H1 (cell line): Measurements from ENCODE around the gene SYPL1. TPM values are rescaled to one million over a fixed set of nuclear protein-coding genes. Genes with fewer than 3 reads are reported as not detected.

Experiments
- CTCF ChIA-PET: fragments of 300-600 bp; sonication (Branson Sonifier 250); formaldehyde crosslinking; loops from one replicate; lab custom pipeline; 2021; ENCODE audit not compliant: partially characterized antibody; lab: Charles Lee
- POLR2A ChIA-PET: fragments of 300-600 bp; sonication (Branson Sonifier 250); formaldehyde crosslinking; loops from one replicate; lab custom pipeline; 2021; ENCODE audit warnings: inconsistent platforms; ENCODE audit not compliant: partially characterized antibody; lab: Charles Lee
- DNase-seq, 2 experiments: peaks; one replicate each; pipeline versions ENCODE4 v3.0.0 to v3.0.0-alpha.2; 2010 to 2022; ENCODE audit warnings: low spot score in 2 of 2, low read depth in 1 of 2, mixed read lengths in 1 of 2
- FAIRE-seq: peaks from 2 replicates; lab custom pipeline; 2011; peaks lifted over from hg19 to GRCh38; lab: Jason Lieb, UNC
- H2AFZ ChIP-seq: 2 replicates; pipeline ENCODE4 v1.8.1; 2012; ENCODE audit warnings: low read length, inconsistent platforms
- H2AK5ac ChIP-seq: 2 replicates; pipeline ENCODE4 v1.6.1; 2013; ENCODE audit warnings: low read depth, low read length
- H2BK120ac ChIP-seq: replicated peaks from 2 replicates; pipeline ENCODE3; 2013; ENCODE audit warnings: low read depth, low read length, inconsistent platforms
- H2BK12ac ChIP-seq: 2 replicates; pipeline ENCODE4 v1.6.1; 2013; ENCODE audit warnings: low read depth, low read length
- H2BK15ac ChIP-seq: 2 replicates; pipeline ENCODE4 v1.6.1; 2013; ENCODE audit warnings: low read length
- H2BK20ac ChIP-seq: 2 replicates; pipeline ENCODE4 v1.6.1; 2013; ENCODE audit warnings: low read length
- H2BK5ac ChIP-seq: 2 replicates; pipeline ENCODE4 v1.6.1; 2013; ENCODE audit warnings: low read depth, low read length
- H3K14ac ChIP-seq: 2 replicates; pipeline ENCODE4 v1.6.1; 2013; ENCODE audit warnings: inconsistent platforms; ENCODE audit not compliant: insufficient read length
- H3K18ac ChIP-seq: 2 replicates; pipeline ENCODE4 v1.6.1; 2013; ENCODE audit warnings: low read length; ENCODE audit errors: extremely low read depth
- H3K23ac ChIP-seq: 2 replicates; pipeline ENCODE4 v1.6.1; 2013; ENCODE audit warnings: inconsistent platforms; ENCODE audit not compliant: insufficient read length
- H3K23me2 ChIP-seq: 2 replicates; pipeline ENCODE4 v1.6.1; 2013; ENCODE audit warnings: low read depth, low read length
- H3K27ac ChIP-seq: 2 replicates; pipeline ENCODE4 v1.6.1; 2011; ENCODE audit warnings: low read depth, low read length, inconsistent platforms
- H3K27me3 ChIP-seq, 4 experiments: replicated peaks in 1 of 4; 1 replicate in 1 of 4; 2 replicates in 3 of 4; pipeline versions ENCODE4 v1.6.1 to v1.8.1; 2011 to 2013; ENCODE audit warnings: low read length in 3 of 4, mild to moderate bottlenecking in 3 of 4, inconsistent platforms in 2 of 4, mixed read lengths in 2 of 4, moderate library complexity in 1 of 4; ENCODE audit not compliant: control insufficient read depth in 3 of 4, insufficient read depth in 3 of 4; ENCODE audit errors: extremely low read depth in 1 of 4
- H3K36me3 ChIP-seq, 4 experiments: 2 replicates each; pipeline versions ENCODE4 v1.6.1 to v1.8.1; 2011 to 2013; ENCODE audit warnings: mild to moderate bottlenecking in 4 of 4, low read length in 3 of 4, moderate library complexity in 2 of 4, control low read depth in 1 of 4, inconsistent platforms in 1 of 4; ENCODE audit not compliant: insufficient read depth in 4 of 4, control insufficient read depth in 2 of 4
- H3K4ac ChIP-seq: replicated peaks from 2 replicates; pipeline ENCODE3; 2013; ENCODE audit warnings: low read length, low read depth, mixed read lengths, inconsistent platforms; ENCODE audit not compliant: insufficient read length
- H3K4me1 ChIP-seq, 4 experiments: replicated peaks in 1 of 4; 1 replicate in 1 of 4; 2 replicates in 3 of 4; pipeline versions ENCODE4 v1.6.1 to v1.8.1; 2011 to 2013; ENCODE audit warnings: low read length in 3 of 4, inconsistent platforms in 2 of 4, mixed read lengths in 1 of 4; ENCODE audit not compliant: insufficient read depth in 4 of 4, control insufficient read depth in 3 of 4
- H3K4me2 ChIP-seq, 2 experiments: 2 replicates each; pipeline versions ENCODE4 v1.6.1 to v1.8.1; 2011 to 2013; ENCODE audit warnings: low read depth in 2 of 2, low read length in 2 of 2, control low read depth in 1 of 2, inconsistent platforms in 1 of 2, mild to moderate bottlenecking in 1 of 2; ENCODE audit not compliant: insufficient read depth in 1 of 2
- H3K4me3 ChIP-seq, 4 experiments: fragments of 200-600, 300-600 bp in 1 of 4; sonication (generic), shearing (Covaris generic), sonication (Bioruptor Twin) in 1 of 4; 2 replicates each; pipeline versions ENCODE4 v1.5.1 to v1.8.1; 2011 to 2016; ENCODE audit warnings: low read length in 4 of 4, low read depth in 3 of 4, control low read depth in 2 of 4, inconsistent platforms in 2 of 4, mild to moderate bottlenecking in 2 of 4, mixed read lengths in 1 of 4, moderate library complexity in 1 of 4; ENCODE audit not compliant: insufficient read depth in 2 of 4; ENCODE audit errors: extremely low read depth in 1 of 4
- H3K56ac ChIP-seq: replicated peaks from 2 replicates; pipeline ENCODE3; 2013; ENCODE audit warnings: low read depth, mild to moderate bottlenecking, mixed read lengths, low read length, inconsistent platforms; ENCODE audit not compliant: insufficient read length
- H3K79me1 ChIP-seq: 2 replicates; pipeline ENCODE4 v1.6.1; 2013; ENCODE audit warnings: low read depth, low read length, control low read depth
- H3K79me2 ChIP-seq, 2 experiments: 2 replicates each; pipeline versions ENCODE4 v1.6.1 to v1.8.1; 2012 to 2013; ENCODE audit warnings: low read length in 2 of 2, mild to moderate bottlenecking in 2 of 2, inconsistent platforms in 1 of 2; ENCODE audit not compliant: insufficient read depth in 2 of 2, control insufficient read depth in 1 of 2
- H3K9ac ChIP-seq, 4 experiments: replicated peaks in 1 of 4; 1 replicate in 1 of 4; 2 replicates in 3 of 4; pipeline versions ENCODE4 v1.6.1 to v1.8.1; 2011 to 2013; ENCODE audit warnings: low read depth in 3 of 4, low read length in 3 of 4, control low read depth in 2 of 4, mild to moderate bottlenecking in 2 of 4, moderate library complexity in 2 of 4, inconsistent platforms in 1 of 4; ENCODE audit errors: extremely low read depth in 1 of 4
- H3K9me3 ChIP-seq, 2 experiments: 2 replicates each; pipeline versions ENCODE4 v1.6.1 to v1.8.1; 2012 to 2013; ENCODE audit warnings: mild to moderate bottlenecking in 2 of 2, moderate library complexity in 2 of 2, control low read depth in 1 of 2, inconsistent platforms in 1 of 2, low read depth in 1 of 2, low read length in 1 of 2, mixed read lengths in 1 of 2; ENCODE audit not compliant: insufficient read depth in 2 of 2
- H4K20me1 ChIP-seq, 2 experiments: replicated peaks in 1 of 2; 2 replicates each; pipeline versions ENCODE3 to v1.8.1; 2011 to 2013; ENCODE audit warnings: inconsistent platforms in 2 of 2, low read length in 2 of 2, mild to moderate bottlenecking in 1 of 2; ENCODE audit not compliant: insufficient read depth in 2 of 2, control insufficient read depth in 1 of 2
- H4K5ac ChIP-seq: 2 replicates; pipeline ENCODE4 v1.6.1; 2013; ENCODE audit warnings: low read length, low read depth, mixed read lengths, inconsistent platforms; ENCODE audit not compliant: insufficient read length
- H4K8ac ChIP-seq: 2 replicates; pipeline ENCODE4 v1.8.0; 2013; ENCODE audit warnings: mild to moderate bottlenecking, moderate library complexity, low read length, inconsistent platforms; ENCODE audit not compliant: insufficient read depth; ENCODE audit errors: extremely low read depth
- H4K91ac ChIP-seq: replicated peaks from 2 replicates; pipeline ENCODE3; 2013; ENCODE audit warnings: low read length, mixed read lengths, inconsistent platforms; ENCODE audit not compliant: insufficient read length
- WGBS, 2 experiments: shearing (Covaris generic) in 1 of 2; methylation state at CpG; one replicate each; pipeline versions ENCODE4 v1.1.6 to v1.1.7; 2013 to 2015; ENCODE audit warnings: low lambda C conversion rate in 2 of 2, mixed read lengths in 2 of 2, inconsistent platforms in 1 of 2, low coverage in 1 of 2, missing lambda C conversion rate in 1 of 2; ENCODE audit not compliant: insufficient replicate concordance in 2 of 2, insufficient coverage in 1 of 2, insufficient read length in 1 of 2; ENCODE audit errors: extremely low coverage in 1 of 2, missing lambda C conversion rate in 1 of 2; 5-methylcytosine and 5-hydroxymethylcytosine counted together
- polyA plus RNA-seq, 7 experiments: library from polyadenylated mRNA; depleted of rRNA in 3 of 7; stranded (reverse) in 5 of 7; unstranded in 2 of 7; fragments of >200 nt in 5 of 7; fragments of 200-250 nt in 2 of 7; gene quantifications; 1 replicate in 5 of 7; 2 replicates in 1 of 7; 4 replicates in 1 of 7; pipeline versions ENCODE4 v1.2.1 to v1.2.3, GENCODE V29; 2011 to 2013; ENCODE audit warnings: missing spikeins in 2 of 7, mixed read lengths in 2 of 7
- total RNA-seq: library from RNA; stranded (reverse); fragmentation: NEBNext Ultra II Directional; extraction: Animal tissue kit (Norgen Biotek cat#: 25700); gene quantifications from 2 replicates; pipeline ENCODE4 v1.2.1, GENCODE V29; 2021

The SYPL1 gene
- total and polyA plus RNA-seq, 2 of the 8 experiments (the other 6 are each of a cell fraction or from before 2014, with no cell fraction given): 44.9 to 57.7 TPM

- peaks cover 4 to 5% of the 10 kb centered on the region in 2 experiments; a peak in 2 of 4 replicates for H3K9me3 ChIP-seq
- 91% methylated on average over 2 of the region's 2 CpGs; no CpG with 5 or more reads in 1 of the 2 experiments for WGBS, 2 experiments
- no peak overlapping the region for H4K91ac ChIP-seq
- no peaks in the 10 kb centered on the region for H3K79me2 ChIP-seq
- no peak overlapping the region for H3K27ac ChIP-seq
- H2BK120ac ChIP-seq: no peak overlapping the region
- CTCF ChIA-PET: interaction anchor here (1.1 to 13.0 kb wide), 2 partner anchors 9 to 91 kb away, joined by 3 to 154 read pairs; no protein-coding TSS in a partner anchor
- no peak for FAIRE-seq
- H3K56ac ChIP-seq: no peak overlapping the region
- H4K5ac ChIP-seq: no peak overlapping the region
- no peak overlapping the region for H4K8ac ChIP-seq
- no peak overlapping the region for H2BK5ac ChIP-seq
- no peak overlapping the region for H2AFZ ChIP-seq
- H2BK20ac ChIP-seq: no peak overlapping the region
- no peak overlapping the region for H3K14ac ChIP-seq
- H3K36me3 ChIP-seq: no peaks in the 10 kb centered on the region
- no peak overlapping the region for H3K4me3 ChIP-seq
- peaks cover 0 to 6% (median 0%) of the 10 kb centered on the region in 4 experiments; a peak in 1 of 7 replicates for H3K4me1 ChIP-seq
- no peak overlapping the region for H3K23ac ChIP-seq
- POLR2A ChIA-PET: no interaction called here
- no peaks in the 10 kb centered on the region for H3K23me2 ChIP-seq
- no peaks in the 10 kb centered on the region for H3K79me1 ChIP-seq
- H3K9ac ChIP-seq: no peak overlapping the region
- no peak for DNase-seq
- no peak overlapping the region for H2BK15ac ChIP-seq
- no peak overlapping the region for H2BK12ac ChIP-seq
- H3K18ac ChIP-seq: no peak overlapping the region
- H4K20me1 ChIP-seq: no peaks in the 10 kb centered on the region
- no peak overlapping the region for H2AK5ac ChIP-seq
- no peak overlapping the region for H3K4ac ChIP-seq
- H3K27me3 ChIP-seq: no peaks in the 10 kb centered on the region
- H3K4me2 ChIP-seq: no peak overlapping the region
These were observed 48.4 kb downstream of the SYPL1 start for GRCh38 chr7:106063692-106064091.
